CD4-positive, CD25-positive, alpha-beta regulatory T cell (primary cell): ENCODE results near the gene GRM8. TPM values are rescaled to one million over a fixed set of nuclear protein-coding genes. Genes with fewer than 3 reads are reported as not detected.

Experiments used
- ATAC-seq, 2 donors: fragments of 150-1000 bp; cut with Tn5 transposase; one replicate each; pipeline ENCODE4 v1.10.0; 2021; ENCODE audit warnings: low read depth in 2 of 2, moderate number of reproducible peaks in 2 of 2, moderate library complexity in 1 of 2
- DNase-seq, 3 donors: peaks; one replicate each; pipeline versions ENCODE4 v3.0.0 to v3.0.0-alpha.2; 2012 to 2022; ENCODE audit warnings: mixed read lengths in 1 of 3
- H3K27ac ChIP-seq: one replicate; pipeline ENCODE4 v1.7.0; 2013; ENCODE audit warnings: mild to moderate bottlenecking, low read length; ENCODE audit not compliant: insufficient read depth, poor library complexity, severe bottlenecking
- H3K27me3 ChIP-seq: one replicate; pipeline ENCODE4 v1.7.0; 2013; ENCODE audit warnings: low read length; ENCODE audit not compliant: control insufficient read depth, insufficient read depth
- H3K36me3 ChIP-seq: one replicate; pipeline ENCODE4 v1.7.0; 2013; ENCODE audit warnings: mild to moderate bottlenecking, low read length, moderate library complexity; ENCODE audit not compliant: control insufficient read depth, insufficient read depth
- H3K4me1 ChIP-seq: 2 replicates; pipeline ENCODE4 v1.7.0; 2013; ENCODE audit warnings: mild to moderate bottlenecking, low read length; ENCODE audit not compliant: insufficient read depth, control insufficient read depth, poor library complexity, severe bottlenecking
- H3K4me3 ChIP-seq: one replicate; pipeline ENCODE4 v1.7.0; 2013; ENCODE audit warnings: low read depth, mild to moderate bottlenecking, low read length, moderate library complexity
- H3K9me3 ChIP-seq, 2 experiments: 1 replicate in 1 of 2; 2 replicates in 1 of 2; pipeline ENCODE4 v1.7.0; 2013; ENCODE audit warnings: low read length in 2 of 2, mild to moderate bottlenecking in 1 of 2, moderate library complexity in 1 of 2; ENCODE audit not compliant: control insufficient read depth in 2 of 2
- H3K27ac Mint-ChIP-seq, 3 donors: one replicate each; pipeline ENCODE4 v1.8.0; 2020 to 2022; ENCODE audit warnings: mild to moderate bottlenecking in 3 of 3, mixed read lengths in 3 of 3, moderate library complexity in 2 of 3
- H3K27me3 Mint-ChIP-seq: one replicate; pipeline ENCODE4 v1.8.0; 2022; ENCODE audit warnings: mild to moderate bottlenecking, mixed read lengths
- H3K36me3 Mint-ChIP-seq: one replicate; pipeline ENCODE4 v1.8.0; 2020; ENCODE audit warnings: mixed read lengths
- H3K4me1 Mint-ChIP-seq, 4 donors: one replicate each; pipeline ENCODE4 v1.8.0; 2020 to 2022; ENCODE audit warnings: mixed read lengths in 4 of 4, mild to moderate bottlenecking in 1 of 4
- H3K4me3 Mint-ChIP-seq, 4 donors: one replicate each; pipeline ENCODE4 v1.8.0; 2020 to 2022; ENCODE audit warnings: mild to moderate bottlenecking in 4 of 4, mixed read lengths in 4 of 4, moderate library complexity in 3 of 4
- H3K9me3 Mint-ChIP-seq, 7 donors: one replicate each; pipeline ENCODE4 v1.8.0; 2020 to 2022; ENCODE audit warnings: mixed read lengths in 7 of 7, mild to moderate bottlenecking in 3 of 7, moderate library complexity in 2 of 7
- polyA plus RNA-seq, 4 donors: library from polyadenylated mRNA; unstranded; fragments of 300-500 nt; fragmentation: Illumina TruSeq; gene quantifications; one replicate each; pipeline ENCODE4 v1.2.3, GENCODE V29; 2021
- total RNA-seq: library from RNA; stranded (reverse); gene quantifications from one replicate; pipeline ENCODE4 v1.2.3, GENCODE V29; 2022

GRM8 gene
- total and polyA plus RNA-seq, 5 donors from 2014 or later = not detected

GRCh38 chr7:126973066-126973465 lies 279.7 kb downstream of the GRM8 start:
- H3K4me1 ChIP-seq = no peaks in the 10 kb centered on the region
- DNase-seq (no peak), ATAC-seq (no peak)
- H3K27me3 Mint-ChIP-seq = peaks cover 6% of the 10 kb centered on the region
- H3K36me3 ChIP-seq = no peaks in the 10 kb centered on the region
- no peaks in the 10 kb centered on the region for H3K9me3 ChIP-seq
- no peaks in the 10 kb centered on the region for H3K27me3 ChIP-seq
- H3K36me3 Mint-ChIP-seq = no peaks in the 10 kb centered on the region
- peaks cover 0 to 2% (median 0%) of the 10 kb centered on the region in 7 donors for H3K9me3 Mint-ChIP-seq
- no peak overlapping the region for H3K27ac Mint-ChIP-seq
- no peaks in the 10 kb centered on the region for H3K4me1 Mint-ChIP-seq
- no peak overlapping the region for H3K27ac ChIP-seq
- no peak overlapping the region for H3K4me3 Mint-ChIP-seq
- no peak overlapping the region for H3K4me3 ChIP-seq

- Mint-ChIP-seq H3K36me3 (no peaks in the 10 kb centered on the region), H3K27ac (no peak overlapping the region), H3K9me3 (peaks cover 0 to 2% (median 0%) of the 10 kb centered on the region in 7 donors), H3K4me1 (no peaks in the 10 kb centered on the region), H3K27me3 (peaks cover 6% of the 10 kb centered on the region), H3K4me3 (no peak overlapping the region)
- Histone ChIP-seq H3K9me3 (no peaks in the 10 kb centered on the region), H3K4me3 (no peak overlapping the region), H3K27me3 (no peaks in the 10 kb centered on the region), H3K4me1 (no peaks in the 10 kb centered on the region), H3K27ac (no peak overlapping the region), H3K36me3 (no peaks in the 10 kb centered on the region)
- DNase-seq = no peak
- no peak for ATAC-seq
Observed at GRCh38 chr7:126972571-126972970, 280.2 kb downstream of the GRM8 start.

- Mint-ChIP-seq H3K9me3 (peaks cover 0 to 3% (median 0%) of the 10 kb centered on the region in 7 donors), H3K4me1 (no peaks in the 10 kb centered on the region), H3K36me3 (no peaks in the 10 kb centered on the region), H3K4me3 (no peak overlapping the region), H3K27ac (no peak overlapping the region), H3K27me3 (no peaks in the 10 kb centered on the region)
- no peaks in the 10 kb centered on the region for H3K36me3 ChIP-seq
- no peaks in the 10 kb centered on the region for H3K27me3 ChIP-seq
- no peaks in the 10 kb centered on the region for H3K4me1 ChIP-seq
- no peak overlapping the region for H3K27ac ChIP-seq
- H3K9me3 ChIP-seq = no peaks in the 10 kb centered on the region
- ATAC-seq = no peak
- no peak for DNase-seq
- no peak overlapping the region for H3K4me3 ChIP-seq
Observed at GRCh38 chr7:126959649-126960048, 293.1 kb downstream of the GRM8 start.

GRCh38 chr7:126958367-126958766 lies 294.4 kb downstream of the GRM8 start:
- peaks cover 4% of the 10 kb centered on the region for H3K27me3 Mint-ChIP-seq
- Histone ChIP-seq H3K36me3 (no peaks in the 10 kb centered on the region), H3K4me3 (no peak overlapping the region), H3K27me3 (no peaks in the 10 kb centered on the region), H3K4me1 (no peaks in the 10 kb centered on the region), H3K27ac (no peak overlapping the region), H3K9me3 (no peaks in the 10 kb centered on the region)
- DNase-seq (no peak), ATAC-seq (no peak)
- H3K4me3 Mint-ChIP-seq = no peak overlapping the region
- H3K36me3 Mint-ChIP-seq = no peaks in the 10 kb centered on the region
- no peak overlapping the region for H3K27ac Mint-ChIP-seq
- H3K4me1 Mint-ChIP-seq = no peaks in the 10 kb centered on the region
- H3K9me3 Mint-ChIP-seq = peaks cover 0 to 1% (median 0%) of the 10 kb centered on the region in 7 donors

- Histone ChIP-seq H3K4me1 (no peaks in the 10 kb centered on the region), H3K27ac (no peak overlapping the region), H3K36me3 (no peaks in the 10 kb centered on the region), H3K27me3 (no peaks in the 10 kb centered on the region), H3K4me3 (no peak overlapping the region), H3K9me3 (no peaks in the 10 kb centered on the region)
- Mint-ChIP-seq H3K4me3 (no peak overlapping the region), H3K27me3 (peaks cover 4% of the 10 kb centered on the region), H3K27ac (no peak overlapping the region), H3K9me3 (peaks cover 0 to 1% (median 0%) of the 10 kb centered on the region in 7 donors), H3K36me3 (no peaks in the 10 kb centered on the region), H3K4me1 (no peaks in the 10 kb centered on the region)
- DNase-seq = no peak
- no peak for ATAC-seq
Observed at GRCh38 chr7:126957443-126957842, 295.3 kb downstream of the GRM8 start.

- Mint-ChIP-seq H3K4me3 (no peak overlapping the region), H3K9me3 (no peaks in the 10 kb centered on the region), H3K4me1 (no peaks in the 10 kb centered on the region), H3K36me3 (no peaks in the 10 kb centered on the region), H3K27me3 (peaks cover 4% of the 10 kb centered on the region), H3K27ac (no peak overlapping the region)
- H3K4me3 ChIP-seq = no peak overlapping the region
- no peaks in the 10 kb centered on the region for H3K4me1 ChIP-seq
- no peaks in the 10 kb centered on the region for H3K27me3 ChIP-seq
- H3K36me3 ChIP-seq = no peaks in the 10 kb centered on the region
- H3K9me3 ChIP-seq = no peaks in the 10 kb centered on the region
- no peak overlapping the region for H3K27ac ChIP-seq
- no peak for ATAC-seq
- DNase-seq = no peak
Observed at GRCh38 chr7:126953461-126953860, 299.3 kb downstream of the GRM8 start.

DNA sequence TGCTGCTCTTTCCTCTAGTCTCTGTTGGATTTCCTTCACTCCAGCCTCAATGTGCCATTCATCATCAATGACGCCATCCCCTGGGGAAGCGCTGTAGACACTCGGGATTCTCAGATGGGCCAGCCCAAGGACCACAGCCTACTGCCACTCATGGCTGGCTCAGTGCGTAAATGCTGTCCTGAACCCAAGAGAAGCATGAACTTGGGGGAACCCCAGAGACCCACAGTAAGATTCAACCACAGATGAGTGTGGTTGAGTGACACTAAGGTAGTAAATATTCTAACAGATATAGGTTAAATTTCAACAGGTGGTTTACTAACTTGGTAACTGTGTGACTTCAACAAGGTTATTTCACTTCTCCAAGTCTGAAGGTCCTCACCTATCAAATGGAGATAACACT lies 304.1 kb downstream of the GRM8 start:
- Mint-ChIP-seq H3K4me3 (no peak overlapping the region), H3K36me3 (no peaks in the 10 kb centered on the region), H3K9me3 (peaks cover 0 to 2% (median 0%) of the 10 kb centered on the region in 7 donors), H3K27me3 (peaks cover under 1% of the 10 kb centered on the region), H3K27ac (no peak overlapping the region), H3K4me1 (no peaks in the 10 kb centered on the region)
- H3K27ac ChIP-seq = no peak overlapping the region
- H3K36me3 ChIP-seq = no peaks in the 10 kb centered on the region
- ATAC-seq (no peak), DNase-seq (no peak)
- H3K27me3 ChIP-seq = no peaks in the 10 kb centered on the region
- H3K9me3 ChIP-seq = no peaks in the 10 kb centered on the region
- no peak overlapping the region for H3K4me3 ChIP-seq
- no peaks in the 10 kb centered on the region for H3K4me1 ChIP-seq

- Mint-ChIP-seq H3K36me3 (no peaks in the 10 kb centered on the region), H3K9me3 (peaks cover 0 to under 1% (median 0%) of the 10 kb centered on the region in 7 donors), H3K4me3 (no peak overlapping the region), H3K27ac (no peak overlapping the region), H3K4me1 (no peaks in the 10 kb centered on the region), H3K27me3 (no peaks in the 10 kb centered on the region)
- no peak for DNase-seq
- Histone ChIP-seq H3K27me3 (no peaks in the 10 kb centered on the region), H3K4me3 (no peak overlapping the region), H3K36me3 (no peaks in the 10 kb centered on the region), H3K4me1 (no peaks in the 10 kb centered on the region), H3K9me3 (no peaks in the 10 kb centered on the region), H3K27ac (no peak overlapping the region)
- ATAC-seq = no peak
Observed at GRCh38 chr7:126940723-126941307, 311.9 kb downstream of the GRM8 start.
